K562 (cell line): ENCODE results near the gene GJA4. TPM values are rescaled to one million over a fixed set of nuclear protein-coding genes. Genes with fewer than 3 reads are reported as not detected.

ENCODE experiments used
- CBX3 ChIP-seq, 2 experiments: IDR thresholded peaks; 1 replicate in 1 of 2; 2 replicates in 1 of 2; pipeline ENCODE4 v1.6.1; 2012; ENCODE audit warnings: inconsistent platforms in 2 of 2, low read length in 2 of 2, borderline replicate concordance in 1 of 2, control low read depth in 1 of 2
- EWSR1 ChIP-seq: fragments of 450-650 bp; IDR thresholded peaks from 2 replicates; pipeline ENCODE4 v1.6.1; 2018; ENCODE audit warnings: borderline replicate concordance, mild to moderate bottlenecking, low read depth, moderate library complexity; ENCODE audit not compliant: partially characterized antibody
- MEIS2 ChIP-seq: fragments of 450-650 bp; IDR thresholded peaks from 2 replicates; pipeline ENCODE4 v1.6.1; 2014; ENCODE audit warnings: mild to moderate bottlenecking; ENCODE audit not compliant: partially characterized antibody
- NUFIP1 ChIP-seq: fragments of 450-650 bp; IDR thresholded peaks from 2 replicates; pipeline ENCODE4 v1.6.1; 2018; ENCODE audit not compliant: partially characterized antibody
- polyA plus RNA-seq, 8 experiments: library from polyadenylated mRNA; depleted of rRNA in 4 of 8; stranded (reverse) in 5 of 8; unstranded in 3 of 8; fragments of >200 nt; fragmentation: Nextera tagmentation in 2 of 8; fragmentation: Illumina TruSeq in 1 of 8; extraction: Ambion mirVana in 2 of 8; extraction: Trizol in 1 of 8; gene quantifications; 2 replicates each; pipeline versions ENCODE4 v1.2.1 to v1.2.3, GENCODE V29; 2011 to 2014; ENCODE audit warnings: inconsistent platforms in 1 of 8, missing spikeins in 1 of 8
- total RNA-seq, 7 experiments: library from RNA; depleted of rRNA in 6 of 7; stranded (reverse); fragments of >200 nt in 6 of 7; fragmentation: Illumina TruSeq in 2 of 7; extraction: Trizol in 2 of 7; gene quantifications; 2 replicates each; pipeline versions ENCODE4 v1.2.1 to v1.2.3, GENCODE V29; 2011 to 2021; ENCODE audit warnings: low replicate concordance in 1 of 7
- TF ChIP-seq, protein P1 (sequence below), 2 experiments: fragments of 450-650 bp; IDR thresholded peaks; 2 replicates each; pipeline ENCODE4 v1.6.1; 2016; ENCODE audit warnings: mild to moderate bottlenecking in 2 of 2, borderline replicate concordance in 1 of 2, low read depth in 1 of 2, moderate library complexity in 1 of 2

The GJA4 gene
- total and polyA plus RNA-seq, 9 of the 15 experiments (the other 6 are each of a cell fraction or from before 2014, with no cell fraction given), result 0.16 to 0.24 TPM; not detected in 7

DNA sequence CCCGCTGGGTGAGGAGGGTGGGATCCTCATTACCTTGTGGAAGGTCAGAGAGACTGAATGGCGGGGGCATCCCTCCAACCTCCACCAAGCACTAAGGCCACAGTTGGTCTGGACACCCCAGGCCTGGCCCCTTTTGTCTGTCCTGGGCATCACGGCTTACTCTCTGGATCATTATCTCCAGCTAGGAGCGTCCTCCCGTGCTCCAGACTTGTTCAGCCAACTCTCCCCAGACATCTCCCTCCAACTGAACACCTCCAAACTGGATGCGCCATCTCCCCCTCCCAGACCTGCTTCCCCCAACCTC, 45.2 kb upstream of the GJA4 start (continued):
- TF ChIP-seq CBX3 (IDR thresholded peaks at IDR 0.05; ENCODE audit: borderline replicate concordance in 1 of 2, low read length in 2 of 2) (no peak), MEIS2 (no peak), NUFIP1 (no peak), EWSR1 (no peak)
- TF ChIP-seq, protein P1, sequence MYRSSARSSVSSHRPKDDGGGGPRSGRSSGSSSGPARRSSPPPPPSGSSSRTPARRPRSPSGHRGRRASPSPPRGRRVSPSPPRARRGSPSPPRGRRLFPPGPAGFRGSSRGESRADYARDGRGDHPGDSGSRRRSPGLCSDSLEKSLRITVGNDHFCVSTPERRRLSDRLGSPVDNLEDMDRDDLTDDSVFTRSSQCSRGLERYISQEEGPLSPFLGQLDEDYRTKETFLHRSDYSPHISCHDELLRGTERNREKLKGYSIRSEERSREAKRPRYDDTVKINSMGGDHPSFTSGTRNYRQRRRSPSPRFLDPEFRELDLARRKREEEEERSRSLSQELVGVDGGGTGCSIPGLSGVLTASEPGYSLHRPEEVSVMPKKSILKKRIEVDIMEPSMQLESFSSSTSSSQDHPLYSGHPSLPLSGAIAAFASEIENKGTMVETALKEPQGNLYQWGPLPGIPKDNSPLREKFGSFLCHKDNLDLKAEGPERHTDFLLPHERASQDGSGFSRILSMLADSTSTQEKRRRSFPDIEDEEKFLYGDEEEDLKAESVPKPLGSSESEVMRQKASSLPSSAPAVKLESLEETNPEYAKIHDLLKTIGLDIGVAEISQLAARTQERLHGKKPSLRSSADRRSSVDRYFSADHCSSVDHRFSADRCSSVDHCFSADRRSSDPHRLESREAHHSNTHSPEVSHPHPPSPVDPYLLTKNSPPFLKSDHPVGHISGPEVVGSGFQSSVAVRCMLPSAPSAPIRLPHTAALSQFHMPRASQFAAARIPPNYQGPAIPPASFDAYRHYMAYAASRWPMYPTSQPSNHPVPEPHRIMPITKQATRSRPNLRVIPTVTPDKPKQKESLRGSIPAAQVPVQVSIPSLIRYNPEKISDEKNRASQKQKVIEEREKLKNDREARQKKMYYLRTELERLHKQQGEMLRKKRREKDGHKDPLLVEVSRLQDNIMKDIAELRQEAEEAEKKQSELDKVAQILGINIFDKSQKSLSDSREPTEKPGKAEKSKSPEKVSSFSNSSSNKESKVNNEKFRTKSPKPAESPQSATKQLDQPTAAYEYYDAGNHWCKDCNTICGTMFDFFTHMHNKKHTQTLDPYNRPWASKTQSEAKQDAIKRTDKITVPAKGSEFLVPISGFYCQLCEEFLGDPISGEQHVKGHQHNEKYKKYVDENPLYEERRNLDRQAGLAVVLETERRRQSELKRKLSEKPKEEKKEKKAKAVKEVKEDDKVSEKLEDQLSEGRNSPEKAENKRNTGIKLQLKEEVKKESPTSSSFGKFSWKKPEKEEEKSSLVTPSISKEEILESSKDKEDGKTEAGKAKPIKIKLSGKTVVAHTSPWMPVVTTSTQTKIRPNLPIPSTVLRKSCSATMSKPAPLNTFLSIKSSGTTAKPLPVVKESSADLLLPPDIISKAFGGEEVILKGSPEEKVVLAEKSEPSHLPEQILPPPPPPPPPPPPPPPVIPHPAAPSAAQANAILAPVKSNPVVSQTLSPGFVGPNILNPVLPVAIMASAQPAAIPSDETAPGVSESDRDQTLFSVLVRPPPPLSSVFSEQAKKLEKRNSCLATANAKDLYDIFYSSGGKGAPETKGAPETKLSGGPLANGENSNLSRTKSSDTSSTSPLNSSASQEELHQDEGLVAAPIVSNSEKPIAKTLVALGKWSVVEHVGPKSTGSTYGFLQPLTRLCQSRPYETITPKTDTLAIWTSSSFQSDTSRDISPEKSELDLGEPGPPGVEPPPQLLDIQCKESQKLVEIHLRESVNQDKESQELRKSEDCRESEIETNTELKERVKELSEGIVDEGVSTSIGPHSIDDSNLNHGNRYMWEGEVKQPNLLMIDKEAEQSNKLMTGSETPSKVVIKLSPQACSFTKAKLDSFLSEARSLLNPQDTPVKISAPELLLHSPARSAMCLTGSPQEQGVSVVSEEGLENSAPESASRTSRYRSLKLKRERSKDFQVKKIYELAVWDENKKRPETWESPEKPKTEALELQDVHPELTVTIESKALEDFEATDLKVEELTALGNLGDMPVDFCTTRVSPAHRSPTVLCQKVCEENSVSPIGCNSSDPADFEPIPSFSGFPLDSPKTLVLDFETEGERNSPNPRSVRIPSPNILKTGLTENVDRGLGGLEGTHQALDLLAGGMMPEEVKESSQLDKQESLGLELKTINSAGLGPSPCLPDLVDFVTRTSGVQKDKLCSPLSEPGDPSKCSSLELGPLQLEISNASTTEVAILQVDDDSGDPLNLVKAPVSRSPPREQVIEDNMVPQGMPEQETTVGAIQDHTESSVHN (IDR thresholded peaks at IDR 0.05; ENCODE audit: borderline replicate concordance in 1 of 2, low read depth in 1 of 2), result no peak
